ENCODE measurements around the gene ZFYVE28. TPM values are rescaled to one million over a fixed set of nuclear protein-coding genes. Genes with fewer than 3 reads are reported as not detected.

ZFYVE28 gene
- total RNA-seq, 1 experiment from 2014 or later, result 19.2 TPM

DNA sequence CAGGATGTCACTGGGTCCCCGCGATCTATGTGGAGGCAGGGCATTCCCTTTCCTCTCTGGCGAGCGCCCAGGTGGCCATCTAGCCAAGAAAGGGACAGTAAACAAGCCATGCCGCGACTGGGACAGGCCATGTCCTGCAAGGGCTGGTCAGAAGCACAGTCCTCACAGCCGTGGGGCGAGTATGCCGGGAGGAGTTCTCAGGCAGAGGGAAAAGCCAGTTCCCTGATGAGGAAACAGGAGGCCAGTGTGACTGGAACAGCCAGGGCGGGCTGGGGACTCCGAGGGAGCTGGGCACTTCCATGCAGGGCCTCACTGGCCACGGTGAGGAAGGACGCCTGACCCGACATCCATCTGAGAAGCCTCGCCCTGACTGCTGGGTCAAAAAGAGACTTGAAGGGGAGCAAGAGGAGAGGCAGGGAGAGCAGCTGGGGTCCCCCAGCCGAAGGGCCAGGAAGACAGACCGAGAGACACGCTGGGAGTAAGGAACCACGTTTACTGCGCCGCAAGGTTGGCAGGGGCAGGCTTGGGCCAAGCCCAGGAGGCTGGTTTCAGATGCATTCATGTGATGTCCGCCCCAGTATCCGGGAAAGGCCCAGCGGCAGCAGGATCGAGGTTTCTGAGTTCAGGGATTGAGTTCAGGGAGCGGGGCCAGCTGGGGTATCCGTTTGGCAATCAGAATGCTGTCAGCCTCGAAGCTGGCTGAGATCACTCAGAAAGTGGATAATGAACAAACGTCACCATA is 15.3 kb upstream of the ZFYVE28 start:
- Histone ChIP-seq H3K4me3 (replicated peaks in 1 of 2; ENCODE audit: low read depth in 1 of 2, low read length in 2 of 2) (no peak overlapping the region), H4K20me1 (ENCODE audit: insufficient read depth) (no peaks in the 10 kb centered on the region), H3K27me3 (ENCODE audit: insufficient read depth, low read length) (no peaks in the 10 kb centered on the region), H3K4me2 (ENCODE audit: low read length) (no peak overlapping the region), H2AFZ (ENCODE audit: low read depth, low read length, poor library complexity, severe bottlenecking) (no peak overlapping the region), H3K36me3 (ENCODE audit: control insufficient read depth in 1 of 2, insufficient read depth in 2 of 2, low read length in 2 of 2) (no peaks in the 10 kb centered on the region), H3K9me3 (ENCODE audit: control insufficient read depth in 1 of 2, insufficient read depth in 1 of 2, low read depth in 1 of 2, low read length in 2 of 2) (no peaks in the 10 kb centered on the region), H3K9me2 (ENCODE audit: insufficient read depth) (no peaks in the 10 kb centered on the region), H3K27ac (ENCODE audit: low read depth, low read length) (no peak overlapping the region), H3K9ac (ENCODE audit: low read length) (no peak overlapping the region), H3K4me1 (ENCODE audit: control insufficient read depth in 1 of 2, insufficient read depth in 2 of 2, low read length in 2 of 2) (peaks cover 2 to 10% of the 10 kb centered on the region in 2 experiments; a peak in 3 of 4 replicates), H3K79me2 (ENCODE audit: insufficient read depth, low read length) (no peaks in the 10 kb centered on the region)
- POLR2A ChIA-PET, result no interaction called here
- BruUV-seq (replicated peaks), result no TSS peak
- intact Hi-C loops (cut with micrococcal nuclease), result no loop called here
- no peak for DNase-seq (ENCODE audit: low read depth, low spot score)
- RAD21 ChIA-PET (ENCODE audit: low non-redundant PET in 1 of 2, low total read pairs in 2 of 2, uncharacterized antibody in 2 of 2, unreplicated experiment in 2 of 2), result no interaction called here
- CTCF ChIA-PET, result interaction anchor here (0.7 kb wide), 1 partner anchor 8 kb away, joined by 3 read pairs; no protein-coding TSS in a partner anchor
- TF ChIP-seq, protein P1, sequence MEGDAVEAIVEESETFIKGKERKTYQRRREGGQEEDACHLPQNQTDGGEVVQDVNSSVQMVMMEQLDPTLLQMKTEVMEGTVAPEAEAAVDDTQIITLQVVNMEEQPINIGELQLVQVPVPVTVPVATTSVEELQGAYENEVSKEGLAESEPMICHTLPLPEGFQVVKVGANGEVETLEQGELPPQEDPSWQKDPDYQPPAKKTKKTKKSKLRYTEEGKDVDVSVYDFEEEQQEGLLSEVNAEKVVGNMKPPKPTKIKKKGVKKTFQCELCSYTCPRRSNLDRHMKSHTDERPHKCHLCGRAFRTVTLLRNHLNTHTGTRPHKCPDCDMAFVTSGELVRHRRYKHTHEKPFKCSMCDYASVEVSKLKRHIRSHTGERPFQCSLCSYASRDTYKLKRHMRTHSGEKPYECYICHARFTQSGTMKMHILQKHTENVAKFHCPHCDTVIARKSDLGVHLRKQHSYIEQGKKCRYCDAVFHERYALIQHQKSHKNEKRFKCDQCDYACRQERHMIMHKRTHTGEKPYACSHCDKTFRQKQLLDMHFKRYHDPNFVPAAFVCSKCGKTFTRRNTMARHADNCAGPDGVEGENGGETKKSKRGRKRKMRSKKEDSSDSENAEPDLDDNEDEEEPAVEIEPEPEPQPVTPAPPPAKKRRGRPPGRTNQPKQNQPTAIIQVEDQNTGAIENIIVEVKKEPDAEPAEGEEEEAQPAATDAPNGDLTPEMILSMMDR (IDR thresholded peaks at IDR 0.05 in 2 of 3, conservative IDR thresholded peaks at IDR 0.05 in 1 of 3; ENCODE audit: borderline replicate concordance in 1 of 3, insufficient read depth in 1 of 3, low read depth in 2 of 3, low read length in 2 of 3), result no peak
- TF ChIP-seq YY1 (IDR thresholded peaks at IDR 0.05; ENCODE audit: extremely low read depth, insufficient replicate concordance, low read depth, low read length), result no peak
- TF ChIP-seq CEBPB (IDR thresholded peaks at IDR 0.05; ENCODE audit: low read depth), result no peak
- TF ChIP-seq, protein P2, sequence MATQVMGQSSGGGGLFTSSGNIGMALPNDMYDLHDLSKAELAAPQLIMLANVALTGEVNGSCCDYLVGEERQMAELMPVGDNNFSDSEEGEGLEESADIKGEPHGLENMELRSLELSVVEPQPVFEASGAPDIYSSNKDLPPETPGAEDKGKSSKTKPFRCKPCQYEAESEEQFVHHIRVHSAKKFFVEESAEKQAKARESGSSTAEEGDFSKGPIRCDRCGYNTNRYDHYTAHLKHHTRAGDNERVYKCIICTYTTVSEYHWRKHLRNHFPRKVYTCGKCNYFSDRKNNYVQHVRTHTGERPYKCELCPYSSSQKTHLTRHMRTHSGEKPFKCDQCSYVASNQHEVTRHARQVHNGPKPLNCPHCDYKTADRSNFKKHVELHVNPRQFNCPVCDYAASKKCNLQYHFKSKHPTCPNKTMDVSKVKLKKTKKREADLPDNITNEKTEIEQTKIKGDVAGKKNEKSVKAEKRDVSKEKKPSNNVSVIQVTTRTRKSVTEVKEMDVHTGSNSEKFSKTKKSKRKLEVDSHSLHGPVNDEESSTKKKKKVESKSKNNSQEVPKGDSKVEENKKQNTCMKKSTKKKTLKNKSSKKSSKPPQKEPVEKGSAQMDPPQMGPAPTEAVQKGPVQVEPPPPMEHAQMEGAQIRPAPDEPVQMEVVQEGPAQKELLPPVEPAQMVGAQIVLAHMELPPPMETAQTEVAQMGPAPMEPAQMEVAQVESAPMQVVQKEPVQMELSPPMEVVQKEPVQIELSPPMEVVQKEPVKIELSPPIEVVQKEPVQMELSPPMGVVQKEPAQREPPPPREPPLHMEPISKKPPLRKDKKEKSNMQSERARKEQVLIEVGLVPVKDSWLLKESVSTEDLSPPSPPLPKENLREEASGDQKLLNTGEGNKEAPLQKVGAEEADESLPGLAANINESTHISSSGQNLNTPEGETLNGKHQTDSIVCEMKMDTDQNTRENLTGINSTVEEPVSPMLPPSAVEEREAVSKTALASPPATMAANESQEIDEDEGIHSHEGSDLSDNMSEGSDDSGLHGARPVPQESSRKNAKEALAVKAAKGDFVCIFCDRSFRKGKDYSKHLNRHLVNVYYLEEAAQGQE (IDR thresholded peaks at IDR 0.05; ENCODE audit: low read depth), result no peak
- TF ChIP-seq, protein P3, sequence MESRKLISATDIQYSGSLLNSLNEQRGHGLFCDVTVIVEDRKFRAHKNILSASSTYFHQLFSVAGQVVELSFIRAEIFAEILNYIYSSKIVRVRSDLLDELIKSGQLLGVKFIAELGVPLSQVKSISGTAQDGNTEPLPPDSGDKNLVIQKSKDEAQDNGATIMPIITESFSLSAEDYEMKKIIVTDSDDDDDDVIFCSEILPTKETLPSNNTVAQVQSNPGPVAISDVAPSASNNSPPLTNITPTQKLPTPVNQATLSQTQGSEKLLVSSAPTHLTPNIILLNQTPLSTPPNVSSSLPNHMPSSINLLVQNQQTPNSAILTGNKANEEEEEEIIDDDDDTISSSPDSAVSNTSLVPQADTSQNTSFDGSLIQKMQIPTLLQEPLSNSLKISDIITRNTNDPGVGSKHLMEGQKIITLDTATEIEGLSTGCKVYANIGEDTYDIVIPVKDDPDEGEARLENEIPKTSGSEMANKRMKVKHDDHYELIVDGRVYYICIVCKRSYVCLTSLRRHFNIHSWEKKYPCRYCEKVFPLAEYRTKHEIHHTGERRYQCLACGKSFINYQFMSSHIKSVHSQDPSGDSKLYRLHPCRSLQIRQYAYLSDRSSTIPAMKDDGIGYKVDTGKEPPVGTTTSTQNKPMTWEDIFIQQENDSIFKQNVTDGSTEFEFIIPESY (IDR thresholded peaks at IDR 0.05; ENCODE audit: extremely low read depth, insufficient replicate concordance, low read length), result no peak
- TF ChIP-seq EGR1 (IDR thresholded peaks at IDR 0.05; ENCODE audit: low read depth), result no peak
- no peak for TF ChIP-seq EZH2 (IDR thresholded peaks at IDR 0.05)
- no peak for TF ChIP-seq SIN3A (IDR thresholded peaks at IDR 0.05; ENCODE audit: low read depth)
- ATAC-seq, result no peak

Measured in HCT116 (cell line).